Spleen (tissue), 11 donors: ENCODE measurements around the gene LMX1A. TPM values are rescaled to one million over a fixed set of nuclear protein-coding genes. Genes with fewer than 3 reads are reported as not detected.

Source experiments
- DNase-seq: peaks from one replicate; pipeline ENCODE4 v3.0.0-alpha.2; 2020
- H3K27ac ChIP-seq, 8 donors: fragments of 200-600 bp; sonication (generic) in 7 of 8; 1 replicate in 4 of 8; 2 replicates in 4 of 8; pipeline versions ENCODE4 v1.5.0 to v1.8.0; 2016 to 2021; ENCODE audit warnings: inconsistent platforms in 4 of 8, mild to moderate bottlenecking in 4 of 8, moderate library complexity in 1 of 8
- H3K27me3 ChIP-seq, 7 donors: fragments of 200-600 bp; sonication (generic) in 6 of 7; replicated peaks in 1 of 7; 1 replicate in 4 of 7; 2 replicates in 3 of 7; pipeline versions ENCODE4 v1.5.0 to v1.8.0; 2016 to 2021; ENCODE audit warnings: inconsistent platforms in 3 of 7, mild to moderate bottlenecking in 1 of 7
- H3K36me3 ChIP-seq, 6 donors: fragments of 200-600 bp; sonication (generic) in 5 of 6; 1 replicate in 4 of 6; 2 replicates in 2 of 6; pipeline versions ENCODE4 v1.5.0 to v1.8.0; 2016 to 2021; ENCODE audit warnings: inconsistent platforms in 2 of 6
- H3K4me1 ChIP-seq, 6 donors: fragments of 200-600 bp; sonication (generic) in 5 of 6; 1 replicate in 3 of 6; 2 replicates in 3 of 6; pipeline versions ENCODE4 v1.5.0 to v1.8.0; 2016 to 2021; ENCODE audit warnings: inconsistent platforms in 3 of 6
- H3K4me3 ChIP-seq, 8 donors: fragments of 200-600 bp; sonication (generic) in 7 of 8; 1 replicate in 4 of 8; 2 replicates in 4 of 8; pipeline versions ENCODE4 v1.5.0 to v1.8.0; 2016 to 2021; ENCODE audit warnings: inconsistent platforms in 4 of 8, mild to moderate bottlenecking in 4 of 8, moderate library complexity in 2 of 8
- H3K9me3 ChIP-seq, 8 donors: fragments of 200-600 bp; sonication (generic) in 7 of 8; 1 replicate in 4 of 8; 2 replicates in 4 of 8; pipeline versions ENCODE4 v1.5.0 to v1.8.0; 2016 to 2021; ENCODE audit warnings: inconsistent platforms in 4 of 8
- CTCF ChIP-seq, 11 experiments: fragments of 200-600 bp in 7 of 11; fragments of 450-650 bp in 4 of 11; sonication (generic) in 4 of 11; IDR thresholded peaks in 8 of 11; conservative IDR thresholded peaks in 3 of 11; 1 replicate in 7 of 11; 2 replicates in 4 of 11; pipeline versions ENCODE4 v1.4.0 to v1.8.0; 2016 to 2021; ENCODE audit warnings: antibody characterized with exemption in 11 of 11, inconsistent platforms in 4 of 11, mild to moderate bottlenecking in 1 of 11
- POLR2A ChIP-seq, 3 donors: fragments of 450-650 bp; IDR thresholded peaks; one replicate each; pipeline ENCODE4 v1.5.1; 2017; ENCODE audit warnings: antibody characterized with exemption in 3 of 3, mild to moderate bottlenecking in 1 of 3
- POLR2AphosphoS5 ChIP-seq, 3 donors: sonication (generic); formaldehyde crosslinking; IDR thresholded peaks; one replicate each; pipeline ENCODE4 v1.5.1; 2017; ENCODE audit warnings: antibody characterized with exemption in 3 of 3
- WGBS, 5 donors: extraction: QIAGEN DNeasy Blood & Tissue Kit in 3 of 5; methylation state at CpG; one replicate each; pipeline versions ENCODE4 v1.1.5 to v1.1.7; 2013 to 2018; 5-methylcytosine and 5-hydroxymethylcytosine counted together
- intact Hi-C: fragments of 100-400 bp; cut with DNase I; formaldehyde crosslinking; loops from one replicate; pipeline ENCODE4 v1.15.0; 2023; ENCODE audit warnings: low total_unique reads
- polyA plus RNA-seq, 3 donors: library from polyadenylated mRNA; stranded (reverse); fragments of 200-250 nt; gene quantifications; one replicate each; pipeline ENCODE4 v1.2.1, GENCODE V29; 2013
- total RNA-seq, 7 donors: library from RNA; depleted of rRNA in 3 of 7; stranded (reverse); fragments of >200 nt in 3 of 7; fragmentation: NEBNext Ultra II Directional in 4 of 7; extraction: Animal tissue kit (Norgen Biotek cat#: 25700) in 4 of 7; gene quantifications; one replicate each; pipeline versions ENCODE4 v1.1.0 to v1.2.1, GENCODE V29; 2016 to 2021
- donor health status: healthy with polysubstance abuse.
- donor health status: DM: no; HTN: no; CAD: no; lungs with moderate emphysema.
- donor health status: DM: no; HTN: no; CAD: no.
- donor health status: Bipolar disorder and iron deficiency.
- donor health status: healthy.
- donor health status: DM: no; HTN: no; CAD: no.
- donor health status: DM: yes; HTN: yes; CAD: no.

Gene LMX1A
- total and polyA plus RNA-seq, 10 donors, result not detected

- Histone ChIP-seq H3K27me3 (no peaks in the 10 kb centered on the region), H3K36me3 (no peaks in the 10 kb centered on the region), H3K27ac (no peak overlapping the region), H3K4me1 (no peaks in the 10 kb centered on the region), H3K4me3 (no peak overlapping the region), H3K9me3 (no peaks in the 10 kb centered on the region)
- intact Hi-C loops, result no loop called here
- DNase-seq, result no peak
- TF ChIP-seq POLR2AphosphoS5 (IDR thresholded peaks at IDR 0.05) (no peak), CTCF (IDR thresholded peaks at IDR 0.05 in 8 of 11, conservative IDR thresholded peaks at IDR 0.05 in 3 of 11) (no peak), POLR2A (IDR thresholded peaks at IDR 0.05) (no peak)
- 55 to 74% (median 62%) methylated on average over 4 of the region's 4 CpGs for WGBS, 5 donors
Measured at GRCh38 chr1:165191087-165191486, 165.4 kb downstream of the LMX1A start.

- WGBS, 5 donors, result 77 to 87% (median 77%) methylated on average over 4 of the region's 4 CpGs
- intact Hi-C loops, result no loop called here
- no peak overlapping the region for H3K27ac ChIP-seq
Measured at GRCh38 chr1:165189913-165190312, 166.6 kb downstream of the LMX1A start.

GRCh38 chr1:165189011-165189410 is 167.5 kb downstream of the LMX1A start:
- no peaks in the 10 kb centered on the region for H3K27me3 ChIP-seq
- DNase-seq, result no peak
- no peaks in the 10 kb centered on the region for H3K36me3 ChIP-seq
- 61 to 90% (median 72%) methylated on average over 2 of the region's 2 CpGs for WGBS, 5 donors
- no peaks in the 10 kb centered on the region for H3K4me1 ChIP-seq
- H3K9me3 ChIP-seq, result peaks cover 0 to 6% (median 0%) of the 10 kb centered on the region in 8 donors
- TF ChIP-seq CTCF (IDR thresholded peaks at IDR 0.05 in 8 of 11, conservative IDR thresholded peaks at IDR 0.05 in 3 of 11), result no peak
- TF ChIP-seq POLR2AphosphoS5 (IDR thresholded peaks at IDR 0.05), result no peak
- TF ChIP-seq POLR2A (IDR thresholded peaks at IDR 0.05), result no peak
- intact Hi-C loops, result no loop called here
- H3K27ac ChIP-seq, result no peak overlapping the region
- H3K4me3 ChIP-seq, result no peak overlapping the region

More at GRCh38 chr1:165189913-165190312, 166.6 kb downstream of the LMX1A start:
- Histone ChIP-seq H3K36me3 (no peaks in the 10 kb centered on the region), H3K4me3 (no peak overlapping the region), H3K9me3 (peaks cover 0 to 5% (median 0%) of the 10 kb centered on the region in 8 donors), H3K4me1 (no peaks in the 10 kb centered on the region), H3K27me3 (no peaks in the 10 kb centered on the region)
- DNase-seq, result no peak
- no peak for TF ChIP-seq POLR2AphosphoS5 (IDR thresholded peaks at IDR 0.05)
- no peak for TF ChIP-seq CTCF (IDR thresholded peaks at IDR 0.05 in 8 of 11, conservative IDR thresholded peaks at IDR 0.05 in 3 of 11)
- no peak for TF ChIP-seq POLR2A (IDR thresholded peaks at IDR 0.05)

GRCh38 chr1:165187031-165188009 is 169.2 kb downstream of the LMX1A start:
- no peak for DNase-seq
- no peaks in the 10 kb centered on the region for H3K36me3 ChIP-seq
- no peaks in the 10 kb centered on the region for H3K27me3 ChIP-seq
- 40 to 63% (median 56%) methylated on average over 3 of the region's 3 CpGs for WGBS, 5 donors
- TF ChIP-seq CTCF (IDR thresholded peaks at IDR 0.05 in 8 of 11, conservative IDR thresholded peaks at IDR 0.05 in 3 of 11) (no peak), POLR2AphosphoS5 (IDR thresholded peaks at IDR 0.05) (no peak), POLR2A (IDR thresholded peaks at IDR 0.05) (no peak)
- no peak overlapping the region for H3K4me3 ChIP-seq
- H3K4me1 ChIP-seq, result no peaks in the 10 kb centered on the region
- H3K27ac ChIP-seq, result no peak overlapping the region
- peaks cover 0 to 23% (median 9%) of the 10 kb centered on the region in 8 donors for H3K9me3 ChIP-seq
- intact Hi-C loops, result no loop called here
